GM19193 (cell line): ENCODE data around the gene ZSCAN25.

ENCODE experiments used
- POLR2A ChIP-seq: IDR thresholded peaks from 4 replicates; pipeline ENCODE4 v1.6.1; 2011; ENCODE audit not compliant: insufficient read depth, insufficient read length; ENCODE audit errors: extremely low read depth

ZSCAN25 gene

GRCh38 chr7:99616359-99617191, at the start of gene ZSCAN25:
Gene ZSCAN25, plus strand, starts transcription at chr7:99616946. Its CDS starts 2,661 bp downstream, at chr7:99619607.
- peak; percentile 94 for TF ChIP-seq POLR2A

DNA sequence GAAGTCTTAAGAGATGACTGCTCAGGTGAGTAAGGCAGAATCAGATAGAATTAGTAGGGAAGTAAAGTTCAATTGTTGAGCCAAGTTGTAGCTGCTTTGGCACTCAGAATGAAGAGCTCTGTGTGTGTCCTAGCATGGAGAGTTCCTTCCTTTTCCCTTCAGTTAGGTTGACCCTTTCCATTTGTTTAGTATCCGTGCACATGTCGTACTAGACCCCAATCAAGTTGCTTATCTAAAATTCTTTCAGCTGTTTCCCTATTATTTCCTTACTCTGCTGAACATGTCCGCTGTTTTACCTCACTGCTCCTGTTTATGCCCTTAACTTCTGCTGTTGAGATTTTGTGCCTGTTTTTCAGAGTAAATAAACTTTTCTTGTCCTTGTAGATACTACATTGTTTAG, 45.0 kb upstream of the ZSCAN25 start:
- no peak for TF ChIP-seq POLR2A

DNA sequence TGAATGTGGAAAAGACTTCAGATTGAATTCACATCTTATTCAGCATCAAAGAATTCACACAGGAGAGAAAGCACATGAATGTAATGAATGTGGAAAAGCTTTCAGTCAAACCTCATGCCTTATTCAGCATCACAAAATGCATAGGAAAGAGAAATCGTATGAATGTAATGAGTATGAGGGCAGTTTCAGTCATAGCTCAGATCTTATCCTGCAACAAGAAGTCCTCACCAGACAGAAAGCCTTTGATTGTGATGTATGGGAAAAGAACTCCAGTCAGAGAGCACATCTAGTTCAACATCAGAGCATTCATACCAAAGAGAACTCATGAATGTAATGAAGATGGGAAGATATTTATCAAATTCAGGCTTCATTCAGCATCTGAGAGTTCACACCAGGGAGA, 43.5 kb upstream of the ZSCAN25 start:
- no peak for TF ChIP-seq POLR2A

- no peak for TF ChIP-seq POLR2A
Measured at GRCh38 chr7:99576251-99576650, 40.5 kb upstream of the ZSCAN25 start.

- no peak for TF ChIP-seq POLR2A
Measured at GRCh38 chr7:99579281-99579955, 37.3 kb upstream of the ZSCAN25 start.

GRCh38 chr7:99579956-99580777, 36.6 kb upstream of the ZSCAN25 start:
- TF ChIP-seq POLR2A: no peak

DNA sequence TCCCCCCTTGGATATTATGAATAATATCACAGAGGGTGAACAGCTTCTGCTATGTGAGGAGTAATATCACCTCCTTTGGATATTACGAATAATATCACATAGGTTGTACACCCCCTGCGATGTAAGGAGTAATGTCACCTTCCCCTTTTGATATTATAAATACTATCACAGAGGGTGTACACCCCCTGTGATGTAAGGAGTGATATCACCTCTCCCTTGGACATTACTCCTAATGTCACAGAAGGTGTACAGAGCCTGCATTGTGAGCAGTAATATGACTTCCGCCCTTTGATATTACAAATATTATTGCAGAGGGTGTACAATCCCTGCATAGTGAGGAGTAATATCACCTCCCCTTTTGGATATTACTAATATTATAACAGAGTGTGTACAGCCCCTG, 27.9 kb upstream of the ZSCAN25 start:
- no peak for TF ChIP-seq POLR2A

DNA sequence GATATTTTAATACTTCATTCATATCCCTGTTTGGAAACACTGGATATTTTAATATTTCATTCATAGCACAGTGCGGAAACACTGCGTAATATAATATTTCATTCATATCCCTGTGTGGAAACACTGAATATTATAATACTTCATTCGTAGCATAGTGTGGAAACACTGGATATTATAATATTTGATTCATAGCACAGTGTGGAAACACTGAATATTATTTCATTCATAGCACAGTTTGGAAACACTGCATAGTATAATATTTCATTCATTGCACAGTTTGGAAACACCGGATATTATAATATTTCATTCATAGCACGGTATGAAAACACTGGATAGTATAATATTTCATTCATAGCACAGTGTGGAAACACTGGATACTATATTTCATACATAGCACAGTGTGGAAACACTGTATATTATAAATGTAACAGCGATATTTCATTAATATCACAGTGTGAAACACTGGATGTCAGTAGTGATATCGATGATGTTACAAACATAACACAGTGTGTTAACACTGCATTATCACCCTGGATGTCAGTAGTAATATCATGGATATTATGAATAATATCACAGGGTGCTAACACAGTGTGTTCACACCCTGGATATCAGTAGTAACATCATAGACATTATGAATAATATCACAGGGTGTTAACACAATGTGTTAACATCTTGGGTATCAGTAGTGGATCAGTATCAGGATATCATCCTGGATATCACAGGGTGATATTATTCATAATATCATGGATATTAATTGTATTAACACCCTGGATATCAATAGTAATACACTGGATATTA, 21.6 kb upstream of the ZSCAN25 start:
- no peak for TF ChIP-seq POLR2A

- no peak for TF ChIP-seq POLR2A
Measured at GRCh38 chr7:99596408-99596955, 20.3 kb upstream of the ZSCAN25 start.

DNA sequence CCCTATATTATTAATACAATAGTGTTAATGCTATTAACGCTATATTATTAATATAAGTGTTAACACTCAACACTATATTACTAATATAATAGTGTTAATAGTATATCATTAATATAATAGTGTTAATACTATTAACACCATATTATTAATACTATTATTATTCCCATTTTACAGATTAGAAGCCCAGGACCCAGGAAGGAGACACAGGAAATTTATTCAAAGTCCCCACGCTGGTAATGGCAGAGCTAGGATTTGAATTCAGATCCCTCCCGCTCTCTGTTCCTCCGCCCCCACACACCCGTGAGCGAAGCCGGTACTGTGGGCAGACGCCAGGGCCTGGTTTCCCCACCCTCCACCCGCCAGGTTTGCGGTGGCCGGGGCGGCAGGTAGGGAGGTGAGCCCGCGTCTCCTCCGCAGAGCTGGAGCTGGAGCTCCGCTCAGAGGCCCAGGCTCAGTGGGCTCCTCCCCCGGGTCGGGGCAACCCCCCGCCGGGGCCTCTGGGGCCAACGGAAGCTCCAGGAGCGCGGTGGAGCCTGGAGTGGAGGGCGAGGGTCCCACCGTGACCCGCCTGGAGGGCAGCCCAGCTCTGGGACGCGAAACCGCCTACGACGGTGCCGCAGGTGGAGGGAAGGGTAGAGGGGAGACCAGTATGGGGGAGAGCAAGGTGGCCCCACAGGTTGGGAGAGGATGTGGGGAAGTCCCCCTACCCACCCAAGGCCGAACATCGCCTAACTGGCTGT, 18.8 kb upstream of the ZSCAN25 start, which contains the start of gene TMEM225B:
TSS of gene TMEM225B (plus strand) at position 506 of the 740 bp plus-strand sequence. CDS start 6,122 bp downstream, outside the sequence.
- no peak for TF ChIP-seq POLR2A

DNA sequence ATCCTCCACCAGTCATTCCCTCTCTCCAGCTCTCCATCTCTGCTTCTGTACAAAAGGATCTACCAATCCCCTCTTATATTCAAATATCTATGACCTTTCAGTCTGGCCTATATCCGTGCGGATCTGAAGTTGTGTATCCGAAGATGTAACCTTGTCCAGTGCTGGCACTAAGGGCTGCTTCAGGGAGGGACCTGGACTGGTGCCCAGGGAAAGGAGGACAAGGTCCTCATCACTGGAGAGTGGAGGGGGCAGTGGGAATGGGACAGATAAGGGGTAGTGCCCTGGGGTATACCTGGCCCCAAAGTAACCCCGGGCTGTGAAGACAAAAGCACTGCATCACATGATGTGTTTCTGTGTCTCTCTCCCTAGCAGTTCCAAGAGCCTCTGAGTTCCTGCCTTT, 16.9 kb upstream of the ZSCAN25 start:
- TF ChIP-seq POLR2A: no peak

GRCh38 chr7:99601656-99602310, 15.0 kb upstream of the ZSCAN25 start:
- TF ChIP-seq POLR2A: no peak

GRCh38 chr7:99605527-99605926, 11.2 kb upstream of the ZSCAN25 start:
- TF ChIP-seq POLR2A: no peak

GRCh38 chr7:99606531-99606930, 10.2 kb upstream of the ZSCAN25 start:
- no peak for TF ChIP-seq POLR2A

GRCh38 chr7:99607548-99607947, 9.2 kb upstream of the ZSCAN25 start:
- TF ChIP-seq POLR2A: no peak
